HFF-Myc (cell line): ENCODE data around the gene OBI1.

Experiments used
- DNase-seq: peaks from one replicate; pipeline ENCODE4 v3.0.0-alpha.2; 2011; ENCODE audit warnings: low read depth; ENCODE audit errors: extremely low read depth
- H3K4me3 ChIP-seq: replicated peaks from 2 replicates; pipeline ENCODE4 v1.5.1; 2011; ENCODE audit warnings: low read depth, mild to moderate bottlenecking, control low read depth, low read length
- CTCF ChIP-seq: IDR thresholded peaks from 2 replicates; pipeline ENCODE4 v1.5.1; 2012; ENCODE audit warnings: mild to moderate bottlenecking, low read depth, low read length, control low read depth; ENCODE audit errors: missing control alignments

OBI1 gene

GRCh38 chr13:78604782-78605611 is 54.0 kb downstream of the OBI1 start:
- no peak overlapping the region for H3K4me3 ChIP-seq
- no peak for TF ChIP-seq CTCF
- no peak for DNase-seq

DNA sequence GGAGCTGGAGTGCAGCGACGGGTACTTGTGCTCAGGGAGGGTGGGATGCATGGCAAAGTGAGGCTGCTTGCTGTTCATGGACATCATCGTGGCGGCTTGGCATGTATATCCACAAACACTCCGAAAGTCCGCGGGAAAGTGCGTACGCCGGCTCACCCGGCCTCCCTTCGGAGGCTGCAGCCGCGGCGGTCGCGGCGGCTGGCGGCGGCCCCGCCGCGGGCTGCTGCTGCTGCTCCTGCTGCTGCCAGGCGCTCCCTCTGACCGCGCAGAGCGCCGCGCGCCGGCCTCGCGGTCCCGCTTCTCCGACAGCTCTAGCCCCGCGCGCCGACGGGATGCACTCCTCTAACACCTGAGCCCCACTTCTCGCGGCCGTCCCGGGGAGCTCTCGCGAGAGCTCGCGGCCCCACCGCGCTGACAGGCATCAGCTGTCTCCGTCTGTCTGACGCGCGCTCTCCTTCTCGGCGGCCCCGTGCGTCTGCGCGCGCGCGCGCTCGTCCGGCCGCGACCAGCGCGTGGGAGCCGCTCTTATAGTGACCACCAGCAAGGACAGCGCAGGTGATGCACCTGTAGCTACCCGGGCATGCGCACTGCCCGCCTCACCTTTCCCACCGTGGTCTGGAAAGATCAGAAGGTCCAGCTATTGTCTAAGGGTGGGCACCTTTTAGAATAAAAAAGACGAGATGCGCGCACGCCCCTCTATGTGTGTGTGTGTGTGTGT is 55.6 kb downstream of the OBI1 start, which contains the start of gene POU4F1:
Gene POU4F1 (minus strand): TSS at position 313 of the 718 bp plus-strand sequence. CDS start 226 bp downstream, at position 87.
- 0 out of 2 replicates have a peak within 1 kb of the TSS, but pooled peaks have one; percentile 9 for H3K4me3 ChIP-seq
- DNase-seq = no peak
- no peak for TF ChIP-seq CTCF

- DNase-seq = no peak
- no peak for TF ChIP-seq CTCF
- H3K4me3 ChIP-seq = no peak overlapping the region
These were observed 56.3 kb downstream of the OBI1 start for GRCh38 chr13:78602561-78603239.

GRCh38 chr13:78601874-78602560 is 56.9 kb downstream of the OBI1 start:
- no peak for TF ChIP-seq CTCF
- H3K4me3 ChIP-seq = no peak overlapping the region
- DNase-seq = no peak

DNA sequence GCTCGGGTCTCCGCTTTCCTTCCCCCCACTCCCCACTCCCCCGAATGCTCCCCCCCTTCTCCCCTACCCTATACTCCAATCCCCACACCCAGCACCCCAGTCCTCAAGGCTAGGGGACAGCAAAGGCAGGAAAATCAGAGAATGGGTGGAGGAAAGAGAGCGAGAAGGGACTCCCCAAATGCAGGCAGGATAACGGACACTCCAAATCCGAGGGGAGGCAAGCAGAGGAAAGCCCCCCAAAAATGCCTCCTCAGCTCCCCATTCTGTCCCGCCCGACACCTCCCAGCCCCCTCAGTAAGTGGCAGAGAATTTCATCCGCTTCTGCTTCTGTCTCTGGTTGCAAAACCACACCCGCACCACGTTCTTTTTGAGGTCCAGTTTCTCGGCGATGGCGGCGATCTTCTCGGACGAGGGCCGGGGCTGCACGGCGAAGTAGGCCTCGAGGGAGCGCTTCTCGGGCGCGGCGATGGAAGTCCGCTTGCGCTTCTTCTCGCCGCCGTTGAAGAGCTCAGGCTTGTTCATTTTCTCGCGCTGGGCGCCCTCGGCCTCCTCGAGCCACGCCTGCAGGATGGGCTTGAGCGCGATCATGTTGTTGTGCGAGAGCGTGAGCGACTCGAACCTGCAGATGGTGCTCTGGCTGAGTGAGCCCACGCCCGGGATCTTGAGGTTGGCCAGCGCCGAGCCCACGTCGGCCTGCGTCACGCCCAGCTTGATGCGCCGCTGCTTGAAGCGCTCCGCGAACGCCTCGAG is 57.7 kb downstream of the OBI1 start:
- DNase-seq = no peak
- TF ChIP-seq CTCF = no peak
- H3K4me3 ChIP-seq = no peak overlapping the region
